ENCODE measurements around the gene RPUSD4. TPM values are rescaled to one million over a fixed set of nuclear protein-coding genes. Genes with fewer than 3 reads are reported as not detected.

RPUSD4 gene
- total RNA-seq, 1 experiment from 2014 or later: 19.0 TPM

DNA sequence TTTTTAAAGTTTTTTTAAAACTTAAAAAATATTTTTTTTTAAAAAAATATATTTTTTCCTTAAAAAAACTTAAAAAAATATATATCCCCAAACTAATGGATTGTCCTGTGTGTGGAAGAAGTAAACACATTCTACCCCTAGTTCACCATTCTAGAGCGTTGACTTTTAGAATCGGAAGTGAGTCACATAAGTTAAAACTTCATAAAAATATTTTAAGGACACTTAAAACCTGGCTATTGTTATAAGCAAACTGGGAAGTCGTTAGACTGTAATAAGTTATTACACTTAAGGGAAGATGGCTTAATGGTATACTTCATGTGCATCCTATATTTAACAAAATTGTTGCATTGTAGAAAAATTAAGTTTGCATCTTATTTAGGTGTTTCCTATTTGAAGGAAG, 21.2 kb upstream of the RPUSD4 start:
- Mint-ChIP-seq H3K9me3 (ENCODE audit: low read depth, unreplicated experiment) (no peaks in the 10 kb centered on the region), H3K36me3 (ENCODE audit: insufficient read depth, unreplicated experiment) (no peaks in the 10 kb centered on the region), H3K4me1 (ENCODE audit: low read depth, unreplicated experiment) (no peaks in the 10 kb centered on the region), H3K27ac (ENCODE audit: unreplicated experiment) (no peak overlapping the region), H3K27me3 (ENCODE audit: unreplicated experiment) (no peaks in the 10 kb centered on the region), H3K4me3 (ENCODE audit: low read depth, unreplicated experiment) (no peak overlapping the region)
- CTCF ChIA-PET: no interaction called here
- intact Hi-C loops (cut with micrococcal nuclease; ENCODE audit: unreplicated experiment): no loop called here
- DNase-seq: no peak
- BruUV-seq (replicated peaks): no TSS peak
- TF ChIP-seq CTCF (IDR thresholded peaks at IDR 0.05; ENCODE audit: unreplicated experiment): no peak

DNA sequence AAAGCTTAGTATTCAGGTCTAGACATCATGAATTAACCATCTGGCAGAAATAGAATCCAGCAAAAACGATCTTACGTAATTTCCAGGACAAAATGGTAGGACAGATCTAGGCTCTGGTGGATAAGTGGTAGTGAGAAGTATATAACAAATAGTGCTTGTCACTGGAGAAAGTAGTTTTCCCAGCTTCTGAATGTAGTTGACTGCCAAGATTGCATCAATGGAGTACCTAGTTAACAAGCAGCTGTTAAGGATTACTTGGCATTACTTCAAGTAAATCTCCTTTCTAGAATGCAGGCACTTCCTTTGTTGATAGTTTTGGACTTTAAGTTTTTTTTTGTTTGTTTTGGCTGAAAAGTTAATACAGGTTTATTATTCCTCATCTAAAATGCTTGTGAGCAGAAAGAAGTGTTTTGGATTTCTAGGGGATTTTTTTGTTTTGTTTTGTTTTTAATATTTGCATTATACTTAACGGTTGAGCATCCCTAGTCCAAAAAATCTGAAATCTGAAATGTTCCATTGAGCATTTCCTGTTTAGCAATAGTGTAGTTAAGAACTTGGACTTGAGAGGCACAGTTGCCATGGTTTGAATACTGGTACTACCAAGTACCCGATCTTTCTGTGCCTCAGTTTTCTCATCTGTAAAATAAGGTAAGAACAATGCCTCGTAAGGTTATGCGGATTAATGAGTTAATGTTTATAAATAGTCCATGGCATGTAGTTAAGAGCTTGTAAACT, 20.4 kb upstream of the RPUSD4 start:
- no TSS peak for BruUV-seq (replicated peaks)
- CTCF ChIA-PET: no interaction called here
- TF ChIP-seq CTCF (IDR thresholded peaks at IDR 0.05; ENCODE audit: unreplicated experiment): no peak
- H3K27ac Mint-ChIP-seq (ENCODE audit: unreplicated experiment): no peak overlapping the region
- H3K9me3 Mint-ChIP-seq (ENCODE audit: low read depth, unreplicated experiment): no peaks in the 10 kb centered on the region
- intact Hi-C loops (cut with micrococcal nuclease; ENCODE audit: unreplicated experiment): no loop called here
- no peaks in the 10 kb centered on the region for H3K27me3 Mint-ChIP-seq (ENCODE audit: unreplicated experiment)
- H3K36me3 Mint-ChIP-seq (ENCODE audit: insufficient read depth, unreplicated experiment): no peaks in the 10 kb centered on the region
- no peaks in the 10 kb centered on the region for H3K4me1 Mint-ChIP-seq (ENCODE audit: low read depth, unreplicated experiment)
- no peak overlapping the region for H3K4me3 Mint-ChIP-seq (ENCODE audit: low read depth, unreplicated experiment)
- DNase-seq: no peak

DNA sequence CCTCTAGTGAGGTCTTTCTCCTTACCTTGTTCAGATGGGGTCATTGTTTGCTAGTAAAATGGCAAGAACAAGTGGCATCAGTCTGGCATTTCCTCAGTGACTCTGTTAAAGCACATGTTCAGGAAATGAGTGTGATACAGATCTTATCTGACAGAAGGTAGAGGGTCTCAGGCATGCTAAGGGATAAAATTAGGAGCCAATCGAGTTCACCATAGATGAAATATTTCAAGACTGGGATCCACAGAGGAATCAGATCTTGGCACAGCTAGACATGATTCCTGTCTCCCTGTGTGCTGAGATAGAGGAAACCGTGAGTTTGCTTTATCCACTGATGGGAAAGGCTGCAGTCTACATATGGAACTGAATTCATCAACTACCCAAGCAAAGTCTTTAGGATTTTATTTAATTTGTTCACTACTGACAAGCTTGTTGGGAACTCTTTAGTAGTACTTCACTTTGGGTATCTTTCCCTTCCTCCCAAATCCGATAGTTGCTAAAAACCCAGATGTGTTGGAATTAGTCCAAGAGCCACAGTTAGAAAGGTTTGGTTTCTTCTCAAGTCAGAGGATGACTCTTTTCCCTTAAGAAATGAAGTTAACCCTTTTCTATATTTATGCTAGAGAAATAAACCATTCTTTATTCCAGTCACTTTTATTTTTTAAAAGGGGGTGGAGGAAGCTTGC, 18.5 kb upstream of the RPUSD4 start:
- CTCF ChIA-PET: no interaction called here
- no peaks in the 10 kb centered on the region for H3K9me3 Mint-ChIP-seq (ENCODE audit: low read depth, unreplicated experiment)
- intact Hi-C loops (cut with micrococcal nuclease; ENCODE audit: unreplicated experiment): no loop called here
- no TSS peak for BruUV-seq (replicated peaks)
- H3K27me3 Mint-ChIP-seq (ENCODE audit: unreplicated experiment): no peaks in the 10 kb centered on the region
- no peaks in the 10 kb centered on the region for H3K4me1 Mint-ChIP-seq (ENCODE audit: low read depth, unreplicated experiment)
- no peak overlapping the region for H3K27ac Mint-ChIP-seq (ENCODE audit: unreplicated experiment)
- no peaks in the 10 kb centered on the region for H3K36me3 Mint-ChIP-seq (ENCODE audit: insufficient read depth, unreplicated experiment)
- no peak for TF ChIP-seq CTCF (IDR thresholded peaks at IDR 0.05; ENCODE audit: unreplicated experiment)
- DNase-seq: no peak
- H3K4me3 Mint-ChIP-seq (ENCODE audit: low read depth, unreplicated experiment): no peak overlapping the region

DNA sequence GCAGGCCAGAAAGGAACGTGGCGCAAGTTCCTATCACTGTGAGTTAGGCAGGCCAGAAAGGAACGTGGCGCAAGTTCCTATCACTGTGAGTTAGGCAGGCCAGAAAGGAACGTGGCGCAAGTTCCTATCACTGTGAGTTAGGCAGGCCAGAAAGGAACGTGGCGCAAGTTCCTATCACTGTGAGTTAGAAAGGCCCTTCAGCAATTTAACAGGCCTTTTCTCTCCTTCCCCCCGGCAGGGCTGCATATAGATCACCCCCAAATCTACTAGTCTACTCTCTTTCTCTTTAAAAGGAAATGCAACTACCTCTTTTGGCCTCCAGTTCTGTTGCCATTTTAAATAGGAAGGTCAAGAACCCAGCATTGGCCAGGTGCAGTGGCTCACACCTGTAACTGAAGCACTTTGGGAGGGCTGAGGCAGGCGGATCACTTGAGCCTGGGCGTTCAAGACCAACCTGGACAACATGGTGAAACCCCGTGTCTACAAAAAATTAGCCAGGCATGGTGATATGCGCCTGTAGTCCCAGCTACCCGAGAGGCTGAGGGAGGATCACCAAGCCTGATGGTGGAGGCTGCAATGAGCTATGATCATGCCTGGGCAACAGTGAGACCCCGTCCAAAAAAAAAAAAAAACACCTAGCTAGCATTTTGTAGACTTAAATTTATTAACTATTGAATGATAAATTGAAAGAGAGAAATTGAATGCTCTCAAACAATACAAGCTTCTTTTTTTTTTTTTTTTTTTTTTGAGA, 15.1 kb upstream of the RPUSD4 start:
- Mint-ChIP-seq H3K4me1 (ENCODE audit: low read depth, unreplicated experiment) (no peaks in the 10 kb centered on the region), H3K9me3 (ENCODE audit: low read depth, unreplicated experiment) (no peaks in the 10 kb centered on the region), H3K27me3 (ENCODE audit: unreplicated experiment) (no peaks in the 10 kb centered on the region), H3K4me3 (ENCODE audit: low read depth, unreplicated experiment) (no peak overlapping the region), H3K27ac (ENCODE audit: unreplicated experiment) (no peak overlapping the region), H3K36me3 (ENCODE audit: insufficient read depth, unreplicated experiment) (no peaks in the 10 kb centered on the region)
- DNase-seq: no peak
- no TSS peak for BruUV-seq (replicated peaks)
- intact Hi-C loops (cut with micrococcal nuclease; ENCODE audit: unreplicated experiment): no loop called here
- TF ChIP-seq CTCF (IDR thresholded peaks at IDR 0.05; ENCODE audit: unreplicated experiment): no peak
- CTCF ChIA-PET: interaction anchor here (0.7 kb wide), 1 partner anchor 95 kb away, joined by 4 read pairs; no protein-coding TSS in a partner anchor
